Measurements from ENCODE around the gene MAST4. TPM values are rescaled to one million over a fixed set of nuclear protein-coding genes. Genes with fewer than 3 reads are reported as not detected.

The MAST4 gene
- total RNA-seq, 1 donor from 2014 or later, result 17.2 TPM

DNA sequence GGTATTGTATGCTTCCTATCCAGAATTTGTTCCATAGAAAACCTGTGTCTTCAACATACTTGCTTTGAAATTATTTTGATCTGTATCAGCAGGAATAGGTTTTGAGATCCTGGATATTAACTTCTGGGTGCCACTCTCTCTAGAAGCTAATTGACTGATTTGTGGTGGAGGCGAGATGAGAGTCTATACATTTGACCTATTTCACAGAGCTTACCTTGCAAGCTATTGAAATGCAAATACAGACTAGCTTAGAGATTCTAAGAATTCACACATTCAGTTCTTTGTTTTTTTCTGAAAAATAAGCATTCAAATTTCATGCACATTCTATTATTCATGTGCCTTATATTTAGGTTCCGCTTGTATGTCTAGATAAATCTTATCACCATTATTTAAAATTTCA lies 246.3 kb downstream of the MAST4 start:
- ATAC-seq (ENCODE audit: low read depth), result no peak

DNA sequence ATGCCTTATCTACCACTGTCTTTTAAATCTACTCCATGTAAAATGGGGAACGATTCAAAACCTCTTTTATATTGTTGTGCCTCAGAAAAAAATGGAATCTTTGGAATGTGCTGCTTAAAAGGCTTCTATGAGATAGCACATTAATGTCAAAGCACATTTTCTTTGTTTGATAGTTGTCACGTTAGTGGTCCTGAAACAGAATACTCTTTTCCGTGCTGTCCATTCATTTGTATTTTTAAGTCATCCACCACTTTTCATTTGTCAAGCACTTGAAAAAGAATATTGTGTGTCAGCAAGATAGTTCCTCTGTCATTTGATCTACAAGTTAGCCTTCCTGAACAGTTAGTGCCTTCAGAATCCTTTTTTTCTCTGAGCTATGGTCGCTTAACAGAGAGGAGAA lies 246.9 kb downstream of the MAST4 start:
- Mint-ChIP-seq H3K27me3 (peaks cover 9% of the 10 kb centered on the region), H3K27ac (no peak overlapping the region), H3K36me3 (ENCODE audit: low read depth) (peaks cover 1% of the 10 kb centered on the region), H3K9me3 (peaks cover 2% of the 10 kb centered on the region), H3K4me1 (peaks cover 16% of the 10 kb centered on the region), H3K4me3 (no peak overlapping the region)
- ChIA-PET POLR2A (no interaction called here), CTCF (no interaction called here)
- DNase-seq, result no peak
- ATAC-seq (ENCODE audit: low read depth), result no peak
- TF ChIP-seq, protein P1, sequence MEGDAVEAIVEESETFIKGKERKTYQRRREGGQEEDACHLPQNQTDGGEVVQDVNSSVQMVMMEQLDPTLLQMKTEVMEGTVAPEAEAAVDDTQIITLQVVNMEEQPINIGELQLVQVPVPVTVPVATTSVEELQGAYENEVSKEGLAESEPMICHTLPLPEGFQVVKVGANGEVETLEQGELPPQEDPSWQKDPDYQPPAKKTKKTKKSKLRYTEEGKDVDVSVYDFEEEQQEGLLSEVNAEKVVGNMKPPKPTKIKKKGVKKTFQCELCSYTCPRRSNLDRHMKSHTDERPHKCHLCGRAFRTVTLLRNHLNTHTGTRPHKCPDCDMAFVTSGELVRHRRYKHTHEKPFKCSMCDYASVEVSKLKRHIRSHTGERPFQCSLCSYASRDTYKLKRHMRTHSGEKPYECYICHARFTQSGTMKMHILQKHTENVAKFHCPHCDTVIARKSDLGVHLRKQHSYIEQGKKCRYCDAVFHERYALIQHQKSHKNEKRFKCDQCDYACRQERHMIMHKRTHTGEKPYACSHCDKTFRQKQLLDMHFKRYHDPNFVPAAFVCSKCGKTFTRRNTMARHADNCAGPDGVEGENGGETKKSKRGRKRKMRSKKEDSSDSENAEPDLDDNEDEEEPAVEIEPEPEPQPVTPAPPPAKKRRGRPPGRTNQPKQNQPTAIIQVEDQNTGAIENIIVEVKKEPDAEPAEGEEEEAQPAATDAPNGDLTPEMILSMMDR (IDR thresholded peaks at IDR 0.05), result no peak
- intact Hi-C loops (cut with micrococcal nuclease), result loop anchor here (5.0 kb wide), 1 partner anchor 364 kb away; no protein-coding TSS in a partner anchor

More for the DNA sequence above, 246.3 kb downstream of the MAST4 start:
- ChIA-PET POLR2A (no interaction called here), CTCF (no interaction called here)
- intact Hi-C loops (cut with micrococcal nuclease), result loop anchor here (5.0 kb wide), 1 partner anchor 365 kb away; no protein-coding TSS in a partner anchor
- peaks cover 2% of the 10 kb centered on the region for H3K9me3 Mint-ChIP-seq
- TF ChIP-seq, protein P1 (IDR thresholded peaks at IDR 0.05), result no peak
- no peak for DNase-seq
- no peak overlapping the region for H3K27ac Mint-ChIP-seq
- peaks cover 9% of the 10 kb centered on the region for H3K27me3 Mint-ChIP-seq
- H3K36me3 Mint-ChIP-seq (ENCODE audit: low read depth), result peaks cover 1% of the 10 kb centered on the region
- H3K4me3 Mint-ChIP-seq, result no peak overlapping the region
- peaks cover 16% of the 10 kb centered on the region for H3K4me1 Mint-ChIP-seq

- CTCF ChIA-PET, result no interaction called here
- POLR2A ChIA-PET, result no interaction called here
- intact Hi-C loops (cut with micrococcal nuclease), result no loop called here
- H3K27ac Mint-ChIP-seq, result no peak overlapping the region
- H3K9me3 Mint-ChIP-seq, result peaks cover 2% of the 10 kb centered on the region
- no peaks in the 10 kb centered on the region for H3K4me1 Mint-ChIP-seq
- DNase-seq (no peak), ATAC-seq (ENCODE audit: low read depth) (no peak)
- TF ChIP-seq, protein P1 (IDR thresholded peaks at IDR 0.05), result no peak
- H3K36me3 Mint-ChIP-seq (ENCODE audit: low read depth), result peaks cover 1% of the 10 kb centered on the region
- no peak overlapping the region for H3K4me3 Mint-ChIP-seq
- peaks cover 7% of the 10 kb centered on the region for H3K27me3 Mint-ChIP-seq
These were observed 252.8 kb downstream of the MAST4 start for GRCh38 chr5:66848749-66849641.

- DNase-seq (no peak), ATAC-seq (ENCODE audit: low read depth) (no peak)
- intact Hi-C loops (cut with micrococcal nuclease), result no loop called here
- POLR2A ChIA-PET, result no interaction called here
- no peak overlapping the region for H3K4me3 Mint-ChIP-seq
- H3K9me3 Mint-ChIP-seq, result peaks cover under 1% of the 10 kb centered on the region
- H3K4me1 Mint-ChIP-seq, result no peaks in the 10 kb centered on the region
- no peak overlapping the region for H3K27ac Mint-ChIP-seq
- CTCF ChIA-PET, result no interaction called here
- TF ChIP-seq, protein P1 (IDR thresholded peaks at IDR 0.05), result no peak
- H3K27me3 Mint-ChIP-seq, result peaks cover 7% of the 10 kb centered on the region
- no peaks in the 10 kb centered on the region for H3K36me3 Mint-ChIP-seq (ENCODE audit: low read depth)
These were observed 253.6 kb downstream of the MAST4 start for GRCh38 chr5:66849803-66850202.

DNA sequence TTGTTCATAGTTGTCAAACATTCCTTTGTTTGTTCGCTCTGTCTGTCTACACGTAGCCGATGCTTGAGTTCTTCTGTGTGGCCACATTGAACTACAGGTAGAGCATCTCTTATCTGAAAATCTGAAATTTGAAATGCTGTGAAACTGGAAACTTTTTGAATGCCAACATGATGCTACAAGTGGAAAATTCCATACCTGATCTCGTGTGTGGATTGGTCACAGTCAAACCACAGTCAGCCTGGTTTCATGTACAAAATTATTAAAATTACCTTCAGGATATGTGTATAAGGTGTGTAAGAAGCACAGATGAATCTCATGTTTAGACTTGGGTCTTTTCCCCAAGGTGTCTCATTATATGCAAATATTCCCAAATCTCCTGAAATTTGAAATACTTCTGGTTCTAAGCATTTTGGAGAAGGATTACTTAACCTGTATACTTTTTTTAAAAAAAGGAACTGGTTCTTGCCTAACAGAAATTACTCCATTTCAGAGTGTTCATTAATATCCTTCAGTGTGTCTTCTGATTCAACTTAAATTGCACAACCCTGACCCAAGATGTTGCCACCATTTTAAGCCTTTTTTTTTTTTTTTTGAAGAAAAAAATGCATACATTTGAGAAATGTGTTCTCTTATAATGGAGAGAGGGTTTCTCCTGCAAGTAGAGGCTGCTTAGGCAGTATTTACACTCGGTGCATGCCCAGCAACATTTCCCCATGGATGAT lies 254.3 kb downstream of the MAST4 start:
- ChIA-PET POLR2A (no interaction called here), CTCF (no interaction called here)
- Mint-ChIP-seq H3K36me3 (ENCODE audit: low read depth) (no peaks in the 10 kb centered on the region), H3K9me3 (no peaks in the 10 kb centered on the region), H3K4me1 (no peaks in the 10 kb centered on the region), H3K27me3 (peaks cover 7% of the 10 kb centered on the region), H3K4me3 (no peak overlapping the region), H3K27ac (no peak overlapping the region)
- TF ChIP-seq, protein P1 (IDR thresholded peaks at IDR 0.05), result no peak
- DNase-seq (no peak), ATAC-seq (ENCODE audit: low read depth) (no peak)
- intact Hi-C loops (cut with micrococcal nuclease), result no loop called here

All from activated B cell treated with CpG ODN at 0.5 μM for 24 hours (primary cell).